Adrenal gland (tissue), 5 donors: ENCODE results near the gene MFAP5.

Source experiments
- POLR2A ChIP-seq, 2 donors: fragments of 450-650 bp; IDR thresholded peaks; one replicate each; pipeline ENCODE4 v1.6.1; 2017; ENCODE audit warnings: antibody characterized with exemption in 2 of 2, mild to moderate bottlenecking in 2 of 2, moderate library complexity in 1 of 2
- TF ChIP-seq, protein P1 (sequence below), 6 experiments: fragments of 450-650 bp in 4 of 6; fragments of 200-600 bp in 2 of 6; sonication (generic) in 1 of 6; IDR thresholded peaks; 1 replicate in 5 of 6; 2 replicates in 1 of 6; pipeline versions ENCODE4 v1.5.1 to v1.8.0; 2016 to 2021; ENCODE audit warnings: antibody characterized with exemption in 6 of 6, mild to moderate bottlenecking in 2 of 6, moderate library complexity in 1 of 6
- donor health status: DM: no; HTN: no; CAD: no.

DNA sequence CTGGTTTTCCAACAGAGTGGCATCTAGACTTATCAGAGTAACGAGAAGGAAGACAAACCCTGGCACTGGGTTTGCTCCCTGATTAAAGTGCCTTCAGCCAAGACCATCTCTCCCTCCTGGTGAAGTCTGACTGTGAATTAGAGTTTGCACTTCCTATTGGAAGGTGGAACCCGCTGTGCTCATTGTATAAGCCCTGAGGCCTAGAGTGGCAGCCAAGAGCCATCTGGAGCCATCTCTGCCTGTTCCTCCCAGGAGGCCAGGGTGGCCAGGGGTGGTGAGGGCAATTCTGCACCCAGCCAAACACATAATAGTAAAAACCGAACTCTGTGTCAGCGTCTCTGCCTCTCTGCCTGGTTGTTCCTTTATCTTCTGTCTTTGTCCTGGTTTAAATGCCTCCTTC lies 25.0 kb downstream of the MFAP5 start:
- TF ChIP-seq, protein P1, sequence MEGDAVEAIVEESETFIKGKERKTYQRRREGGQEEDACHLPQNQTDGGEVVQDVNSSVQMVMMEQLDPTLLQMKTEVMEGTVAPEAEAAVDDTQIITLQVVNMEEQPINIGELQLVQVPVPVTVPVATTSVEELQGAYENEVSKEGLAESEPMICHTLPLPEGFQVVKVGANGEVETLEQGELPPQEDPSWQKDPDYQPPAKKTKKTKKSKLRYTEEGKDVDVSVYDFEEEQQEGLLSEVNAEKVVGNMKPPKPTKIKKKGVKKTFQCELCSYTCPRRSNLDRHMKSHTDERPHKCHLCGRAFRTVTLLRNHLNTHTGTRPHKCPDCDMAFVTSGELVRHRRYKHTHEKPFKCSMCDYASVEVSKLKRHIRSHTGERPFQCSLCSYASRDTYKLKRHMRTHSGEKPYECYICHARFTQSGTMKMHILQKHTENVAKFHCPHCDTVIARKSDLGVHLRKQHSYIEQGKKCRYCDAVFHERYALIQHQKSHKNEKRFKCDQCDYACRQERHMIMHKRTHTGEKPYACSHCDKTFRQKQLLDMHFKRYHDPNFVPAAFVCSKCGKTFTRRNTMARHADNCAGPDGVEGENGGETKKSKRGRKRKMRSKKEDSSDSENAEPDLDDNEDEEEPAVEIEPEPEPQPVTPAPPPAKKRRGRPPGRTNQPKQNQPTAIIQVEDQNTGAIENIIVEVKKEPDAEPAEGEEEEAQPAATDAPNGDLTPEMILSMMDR (IDR thresholded peaks at IDR 0.05) = no peak
- no peak for TF ChIP-seq POLR2A (IDR thresholded peaks at IDR 0.05)
